Bronchial epithelial cell (primary cell): ENCODE results near the gene DZIP3. TPM values are rescaled to one million over a fixed set of nuclear protein-coding genes. Genes with fewer than 3 reads are reported as not detected.
"Not testable (repeated sequence)": the region's sequence is repeated elsewhere in the genome, so short reads cannot be mapped to it uniquely, and the experiment has no call there.

Experiments used
- DNase-seq: peaks from one replicate; pipeline ENCODE4 v3.0.0-alpha.2; 2010; ENCODE audit warnings: low read depth
- FAIRE-seq: peaks from 2 replicates; lab custom pipeline; 2011; peaks lifted over from hg19 to GRCh38; lab: Jason Lieb, UNC
- H3K27me3 ChIP-seq: 2 replicates; pipeline ENCODE4 v1.5.1; 2011; ENCODE audit warnings: low read length; ENCODE audit not compliant: control insufficient read depth, insufficient read depth
- H3K36me3 ChIP-seq: 2 replicates; pipeline ENCODE4 v1.5.1; 2011; ENCODE audit warnings: low read length; ENCODE audit not compliant: control insufficient read depth, insufficient read depth
- H3K4me3 ChIP-seq: 2 replicates; pipeline ENCODE4 v1.5.1; 2011; ENCODE audit warnings: mild to moderate bottlenecking, low read depth, low read length, control low read depth
- CTCF ChIP-seq: IDR thresholded peaks from 2 replicates; pipeline ENCODE4 v1.5.1; 2011; ENCODE audit warnings: mild to moderate bottlenecking, moderate library complexity, low read length, control low read depth, inconsistent platforms; ENCODE audit not compliant: insufficient read depth, severe bottlenecking
- total RNA-seq: library from RNA; depleted of rRNA; stranded (reverse); fragments of >200 nt; gene quantifications from 2 replicates; pipeline ENCODE4 v1.2.1, GENCODE V29; 2014

Gene DZIP3
- total RNA-seq, 1 donor from 2014 or later: 1.6 TPM

DNA sequence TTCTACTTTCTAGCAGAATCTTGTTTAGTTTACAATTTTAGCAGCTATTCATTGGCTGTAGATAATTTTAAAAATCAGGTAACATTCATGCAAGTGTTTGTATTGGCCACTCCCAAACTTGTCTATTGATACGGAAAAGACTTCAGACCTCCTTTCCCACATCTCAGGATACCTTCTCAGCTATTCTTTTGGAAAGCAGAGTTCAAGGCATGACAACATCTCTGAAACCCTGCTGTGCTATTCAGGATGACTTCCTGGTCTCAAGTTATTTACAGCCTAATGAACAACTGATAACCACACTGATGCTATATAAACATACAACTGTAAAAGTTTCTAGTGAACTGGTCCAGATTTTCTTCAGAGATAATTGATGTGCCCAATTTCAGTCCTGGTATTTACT is 55.8 kb downstream of the DZIP3 start:
- DNase-seq: no peak
- Histone ChIP-seq H3K36me3 (no peaks in the 10 kb centered on the region), H3K27me3 (no peaks in the 10 kb centered on the region), H3K4me3 (no peak overlapping the region)
- no peak for FAIRE-seq
- TF ChIP-seq CTCF: no peak

DNA sequence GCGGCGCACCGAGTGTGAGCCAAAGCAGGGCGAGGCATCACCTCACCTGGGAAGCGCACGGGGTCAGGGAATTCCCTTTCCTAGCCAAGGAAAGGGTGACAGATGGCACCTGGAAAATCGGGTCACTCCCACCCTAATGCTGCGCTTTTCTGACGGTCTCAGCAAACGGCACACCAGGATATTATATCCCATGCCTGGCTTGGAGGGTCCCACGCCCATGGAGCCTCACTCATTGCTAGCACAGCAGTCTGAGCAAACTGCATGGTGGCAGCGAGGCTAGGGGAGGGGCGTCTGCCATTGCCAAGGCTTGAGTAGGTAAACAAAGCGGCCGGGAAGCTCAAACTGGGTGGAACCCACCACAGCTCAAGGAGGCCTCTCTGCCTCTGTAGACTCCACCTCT is 66.1 kb downstream of the DZIP3 start:
- H3K27me3 ChIP-seq, FAIRE-seq, DNase-seq, H3K4me3 ChIP-seq, H3K36me3 ChIP-seq: not testable (repeated sequence)

DNA sequence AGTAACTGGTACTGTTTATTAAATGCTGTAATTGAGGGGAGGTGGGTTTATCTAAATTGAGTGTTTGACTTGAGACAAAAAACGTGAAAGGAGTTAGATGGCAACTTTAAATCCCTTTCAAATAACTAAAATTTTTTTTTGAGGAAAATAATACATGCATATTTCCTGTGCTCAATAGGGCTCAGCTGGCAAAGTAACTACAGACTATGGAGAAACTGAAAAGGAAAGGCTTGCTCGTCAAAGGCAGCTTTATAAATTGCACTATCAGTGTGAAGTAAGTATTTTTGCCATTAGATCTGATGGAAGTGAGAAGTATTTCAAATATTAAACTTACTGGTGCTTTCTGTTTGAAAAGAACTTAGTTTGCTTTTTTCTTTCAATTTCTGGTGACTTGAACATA is 72.2 kb downstream of the DZIP3 start:
- Histone ChIP-seq H3K27me3 (no peaks in the 10 kb centered on the region), H3K4me3 (no peak overlapping the region), H3K36me3 (no peaks in the 10 kb centered on the region)
- FAIRE-seq (no peak), DNase-seq (no peak)
- no peak for TF ChIP-seq CTCF

- no peak overlapping the region for H3K4me3 ChIP-seq
- FAIRE-seq (no peak), DNase-seq (peak; percentile 64)
- no peaks in the 10 kb centered on the region for H3K27me3 ChIP-seq
- no peaks in the 10 kb centered on the region for H3K36me3 ChIP-seq
- peak; percentile 54 for TF ChIP-seq CTCF
These were observed 72.7 kb downstream of the DZIP3 start for GRCh38 chr3:108662142-108662738.

DNA sequence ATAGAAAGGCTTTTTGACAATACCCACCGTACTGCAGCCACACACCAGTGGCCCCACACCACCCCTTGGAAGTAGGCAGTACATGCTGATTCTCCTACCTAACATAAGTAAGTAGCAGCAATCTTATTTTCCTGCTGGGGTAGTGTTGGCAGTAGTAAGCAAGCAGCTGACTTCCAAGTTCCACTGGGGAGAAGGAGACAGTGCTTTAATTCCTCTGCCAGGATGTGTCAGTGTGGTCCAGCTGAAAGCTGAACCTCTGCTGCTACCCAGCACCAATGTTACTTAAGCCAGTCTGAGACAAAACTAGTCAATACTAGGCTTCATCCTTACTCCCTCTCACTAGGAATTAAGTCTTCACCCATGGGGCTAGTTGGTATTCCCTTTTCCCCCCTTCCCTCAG is 74.7 kb downstream of the DZIP3 start:
- H3K4me3 ChIP-seq: no peak overlapping the region
- no peaks in the 10 kb centered on the region for H3K27me3 ChIP-seq
- FAIRE-seq: no peak
- H3K36me3 ChIP-seq: no peaks in the 10 kb centered on the region
- TF ChIP-seq CTCF: no peak
- no peak for DNase-seq

DNA sequence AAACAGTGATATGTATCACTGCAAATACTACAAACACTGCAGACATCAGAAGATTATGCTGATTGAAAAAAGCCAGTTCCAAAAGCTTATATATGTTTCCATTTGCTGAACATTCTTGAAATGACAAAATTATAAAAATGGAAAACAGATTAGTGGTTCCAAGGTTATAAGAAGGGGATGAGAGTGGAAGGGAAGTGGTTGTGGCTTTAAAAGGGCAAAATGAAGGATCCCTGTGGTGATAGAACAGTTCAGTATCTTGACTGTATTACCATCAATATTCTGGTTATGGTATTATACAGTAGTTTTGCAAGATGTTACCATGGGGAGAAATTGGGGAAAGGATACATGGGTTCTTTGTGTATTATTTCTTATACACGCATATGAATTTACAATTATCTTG is 77.8 kb downstream of the DZIP3 start:
- no peak overlapping the region for H3K4me3 ChIP-seq
- no peaks in the 10 kb centered on the region for H3K36me3 ChIP-seq
- no peaks in the 10 kb centered on the region for H3K27me3 ChIP-seq
- DNase-seq: no peak
- FAIRE-seq: no peak
- TF ChIP-seq CTCF: no peak
